Measurements from ENCODE around the gene MYO5C.

The MYO5C gene

DNA sequence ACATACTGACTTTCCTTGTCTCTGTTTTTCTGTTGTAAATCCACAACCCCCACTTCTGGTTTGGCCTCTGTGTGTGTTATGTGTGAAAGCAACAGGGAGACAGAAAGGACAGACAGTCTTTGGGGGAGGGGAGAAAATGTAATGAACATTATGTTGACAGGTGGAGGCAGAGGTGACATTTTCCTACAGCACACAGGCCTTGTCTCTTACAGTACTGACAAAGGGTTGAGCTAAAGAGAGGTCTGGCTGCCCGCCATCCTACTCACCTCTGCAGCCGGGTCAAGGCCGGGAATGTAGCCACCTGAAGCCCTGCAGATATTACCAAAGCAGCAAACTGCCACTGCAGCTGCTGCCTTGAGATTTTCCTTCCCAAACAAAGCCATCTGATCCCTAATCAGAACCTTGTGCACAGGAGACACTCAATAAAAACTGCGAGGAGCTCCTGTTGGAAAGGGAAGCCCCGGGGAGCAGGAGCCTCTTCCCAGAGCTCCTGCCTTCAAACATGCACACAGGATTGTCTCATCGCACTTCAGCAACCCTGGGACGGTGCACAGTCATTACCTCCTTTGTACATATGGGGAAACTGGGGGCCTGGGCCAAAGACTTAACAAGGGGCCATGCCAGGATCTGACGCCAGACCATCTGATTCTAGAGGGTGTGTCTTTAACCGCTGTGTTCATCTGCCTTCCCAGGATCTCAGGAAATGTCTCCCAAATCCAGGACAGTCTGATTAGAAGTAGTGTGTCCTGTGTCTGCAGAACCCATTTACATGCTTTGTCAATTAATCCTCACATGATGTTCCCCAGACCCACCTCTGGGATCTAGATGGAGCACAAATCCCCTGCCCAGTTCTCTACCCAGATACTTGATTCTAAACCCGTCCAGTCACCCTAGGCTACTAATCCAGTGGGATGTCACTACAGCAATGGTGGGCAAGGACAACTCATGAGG is 14.2 kb downstream of the MYO5C start:
- FAIRE-seq: no peak
- no peak for DNase-seq (ENCODE audit: extremely low spot score, insufficient read length, low read depth)

DNA sequence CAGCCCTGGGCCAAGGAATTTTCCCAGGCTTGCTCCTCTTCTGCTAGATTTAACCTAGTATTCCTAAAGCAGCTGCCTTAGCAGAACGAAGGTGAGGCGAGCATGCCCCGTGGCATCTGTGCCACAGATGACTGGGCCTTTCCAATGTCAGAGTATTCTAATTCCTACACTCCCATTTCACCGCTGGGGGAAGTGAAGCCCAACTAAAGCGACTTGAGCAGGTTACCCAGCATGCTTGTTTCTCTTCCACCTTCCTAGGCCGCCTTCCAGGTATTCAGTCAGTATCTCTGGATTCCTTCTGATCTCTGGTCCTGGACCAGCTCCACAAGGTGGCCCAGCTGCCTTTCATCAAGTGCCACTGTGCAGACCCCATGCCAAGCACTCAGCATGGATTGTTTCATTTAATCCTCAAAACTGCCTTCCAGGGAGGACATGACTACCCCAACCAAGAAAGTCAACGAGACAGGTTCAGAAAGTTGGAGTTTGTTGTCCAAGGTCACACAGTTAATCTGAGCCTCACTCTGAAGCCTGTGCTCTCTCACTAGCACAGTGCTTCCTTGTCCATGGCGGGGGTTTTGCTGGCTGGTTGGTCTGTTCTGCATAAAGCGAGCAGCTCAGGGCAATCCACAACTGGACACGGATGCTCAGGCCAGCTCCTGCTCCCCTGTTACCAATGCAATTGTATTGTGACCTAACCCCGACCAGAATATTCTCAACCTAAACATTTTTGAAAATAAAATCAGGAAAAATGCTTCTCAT is 15.1 kb downstream of the MYO5C start:
- DNase-seq (ENCODE audit: extremely low spot score, insufficient read length, low read depth) (no peak), FAIRE-seq (no peak)

DNA sequence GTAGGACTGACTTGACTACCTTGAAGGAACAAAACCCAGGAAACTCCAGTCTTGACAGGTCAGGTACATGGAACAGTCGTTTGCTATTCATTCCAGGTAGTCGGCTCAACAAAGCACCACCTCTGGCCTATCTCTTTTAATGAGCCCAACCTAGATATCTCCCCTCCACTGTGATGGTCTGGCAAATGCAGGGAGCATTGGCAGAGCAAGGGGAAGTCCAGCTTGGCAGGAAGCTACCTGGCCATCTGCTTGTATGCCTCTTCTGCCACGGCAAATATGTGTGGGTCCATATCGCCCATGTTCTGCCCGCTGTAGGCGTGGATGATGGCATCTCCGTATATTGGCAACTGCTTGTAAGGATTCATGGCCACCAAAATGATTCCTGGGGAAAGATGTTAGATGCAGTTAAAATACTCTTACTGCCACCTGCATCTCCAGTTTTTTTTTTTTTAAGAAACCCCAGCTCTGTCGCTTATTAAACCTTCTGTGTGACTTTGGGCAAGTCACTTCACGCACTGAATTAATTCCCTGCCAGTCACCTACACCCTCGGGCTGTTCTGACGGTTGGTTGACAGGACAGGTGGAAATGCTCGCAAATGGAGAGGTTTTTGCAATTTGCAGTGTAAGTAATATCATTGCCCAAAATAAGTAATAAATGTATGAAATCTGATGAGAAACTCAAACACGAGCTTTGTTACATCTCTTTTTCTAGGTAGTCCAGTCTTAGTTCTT is 16.8 kb downstream of the MYO5C start:
- DNase-seq (ENCODE audit: extremely low spot score, insufficient read length, low read depth): no peak
- FAIRE-seq: no peak

DNA sequence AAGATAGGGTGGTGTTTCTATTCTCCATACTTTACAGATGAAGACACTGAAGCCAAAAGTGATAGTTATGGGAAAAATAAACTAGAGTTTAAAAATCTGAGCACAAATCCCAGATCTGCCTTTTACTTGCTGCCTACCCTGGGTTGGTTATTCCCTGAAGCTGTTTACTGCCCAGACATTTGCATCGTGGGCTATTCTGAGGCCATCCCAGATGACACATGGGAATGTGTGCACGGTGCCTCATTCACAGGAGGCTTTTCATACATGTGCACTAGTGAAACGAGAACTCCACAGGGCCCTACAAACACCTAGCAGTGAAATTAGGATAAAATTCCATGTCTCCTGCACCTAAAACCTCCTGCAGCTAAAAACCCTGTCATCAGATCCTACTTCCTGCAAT is 17.5 kb downstream of the MYO5C start:
- FAIRE-seq (no peak), DNase-seq (ENCODE audit: extremely low spot score, insufficient read length, low read depth) (no peak)

DNA sequence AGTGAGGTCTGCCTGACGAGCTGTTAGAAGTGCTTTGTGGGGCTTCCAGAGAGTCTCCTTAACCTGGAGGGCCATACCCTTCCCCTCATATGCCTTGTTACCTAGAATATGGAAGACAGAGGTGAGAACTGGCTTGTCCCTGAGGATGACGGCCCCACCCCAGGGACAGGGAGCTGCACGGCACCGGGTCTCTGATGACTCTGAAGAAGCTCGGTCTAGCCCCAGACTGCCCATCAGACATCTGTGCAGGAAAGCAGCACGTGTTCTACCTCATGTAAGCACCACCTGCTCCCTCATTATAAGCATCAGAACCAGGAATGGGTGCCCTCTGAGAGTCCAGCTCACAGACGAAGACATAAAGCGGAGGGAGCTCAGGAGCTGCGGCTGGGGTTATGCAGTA is 18.0 kb downstream of the MYO5C start:
- DNase-seq (ENCODE audit: extremely low spot score, insufficient read length, low read depth) (no peak), FAIRE-seq (no peak)

DNA sequence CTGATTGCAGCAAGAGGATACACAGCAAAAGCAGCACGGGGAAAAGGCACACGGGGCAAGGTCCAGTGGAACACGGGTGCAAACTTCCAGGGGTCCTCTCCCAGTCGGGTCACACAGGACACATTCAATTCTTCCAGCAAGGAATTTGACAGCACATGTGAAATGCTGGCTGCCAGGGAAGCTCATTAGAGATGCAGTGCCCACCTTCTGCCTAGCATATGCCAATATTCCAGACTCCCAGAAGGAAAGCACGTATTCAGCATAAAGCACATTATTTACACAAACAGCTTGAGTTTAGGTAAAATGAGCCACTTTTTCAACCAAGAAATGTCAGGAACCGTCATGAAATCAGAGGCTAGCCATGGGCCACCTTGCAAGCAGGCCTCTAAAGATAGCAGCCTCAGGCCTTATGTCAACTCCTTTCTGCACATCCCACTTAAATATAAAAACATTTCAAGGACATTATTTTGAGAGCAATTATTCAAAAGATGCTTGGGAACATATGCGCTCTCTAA is 19.3 kb downstream of the MYO5C start:
- no peak for DNase-seq (ENCODE audit: extremely low spot score, insufficient read length, low read depth)
- no peak for FAIRE-seq

DNA sequence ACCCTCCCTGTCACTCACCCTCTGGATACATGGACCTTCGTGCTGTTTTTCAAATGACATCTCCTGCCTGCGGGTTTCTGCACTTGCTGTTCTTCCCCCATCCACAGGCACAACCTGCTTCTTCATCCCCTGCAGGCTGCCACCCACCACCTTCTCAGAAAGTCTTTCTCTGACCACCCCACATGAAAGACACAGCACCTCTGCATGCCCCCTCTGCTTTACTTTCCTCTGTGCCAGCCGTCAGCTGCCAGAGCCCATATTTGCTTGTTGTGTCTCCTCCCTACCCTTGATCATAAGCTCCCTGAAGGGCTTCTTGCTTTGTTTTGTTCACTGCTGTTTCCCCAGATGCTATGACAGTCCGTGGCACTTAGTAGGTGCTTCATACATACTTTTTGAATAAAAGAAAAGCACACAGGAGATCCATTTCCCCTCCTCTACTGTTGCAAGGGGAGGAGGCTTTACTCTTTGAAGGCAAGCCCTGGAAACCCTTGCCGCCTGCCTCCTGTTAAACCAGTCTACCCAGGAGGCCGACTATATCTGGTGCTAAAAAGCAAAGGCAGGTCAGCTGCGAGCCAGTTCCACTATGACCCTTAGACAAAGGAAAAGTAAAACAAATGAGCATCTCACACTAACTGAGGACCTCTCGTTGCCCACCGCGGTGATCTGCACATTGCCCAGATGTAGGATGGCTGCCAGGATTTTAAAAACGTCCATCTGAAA is 31.9 kb downstream of the MYO5C start:
- no peak for FAIRE-seq

DNA sequence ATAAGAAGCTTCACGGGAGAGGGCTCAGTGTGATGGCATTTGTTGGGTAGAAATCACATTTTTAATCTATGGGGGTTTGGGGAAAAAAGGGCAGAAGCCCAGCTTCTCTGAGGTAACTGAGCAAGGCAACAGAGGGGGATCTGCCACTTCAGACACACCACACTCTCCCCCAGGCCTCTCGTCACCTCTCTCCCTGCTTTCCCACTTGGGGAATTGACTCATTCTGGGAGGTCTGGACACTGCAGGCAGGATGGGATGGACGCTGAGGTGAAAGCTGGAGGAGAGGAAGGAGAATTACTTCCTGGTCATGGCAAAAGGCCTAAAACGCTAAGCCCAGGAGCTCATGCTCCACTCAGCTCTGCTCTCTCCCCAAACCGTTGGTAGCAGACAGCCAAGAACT is 33.2 kb downstream of the MYO5C start:
- FAIRE-seq (no peak), DNase-seq (ENCODE audit: extremely low spot score, insufficient read length, low read depth) (no peak)

More for the DNA sequence above, 31.9 kb downstream of the MYO5C start:
- no peak for DNase-seq (ENCODE audit: extremely low spot score, insufficient read length, low read depth)

DNA sequence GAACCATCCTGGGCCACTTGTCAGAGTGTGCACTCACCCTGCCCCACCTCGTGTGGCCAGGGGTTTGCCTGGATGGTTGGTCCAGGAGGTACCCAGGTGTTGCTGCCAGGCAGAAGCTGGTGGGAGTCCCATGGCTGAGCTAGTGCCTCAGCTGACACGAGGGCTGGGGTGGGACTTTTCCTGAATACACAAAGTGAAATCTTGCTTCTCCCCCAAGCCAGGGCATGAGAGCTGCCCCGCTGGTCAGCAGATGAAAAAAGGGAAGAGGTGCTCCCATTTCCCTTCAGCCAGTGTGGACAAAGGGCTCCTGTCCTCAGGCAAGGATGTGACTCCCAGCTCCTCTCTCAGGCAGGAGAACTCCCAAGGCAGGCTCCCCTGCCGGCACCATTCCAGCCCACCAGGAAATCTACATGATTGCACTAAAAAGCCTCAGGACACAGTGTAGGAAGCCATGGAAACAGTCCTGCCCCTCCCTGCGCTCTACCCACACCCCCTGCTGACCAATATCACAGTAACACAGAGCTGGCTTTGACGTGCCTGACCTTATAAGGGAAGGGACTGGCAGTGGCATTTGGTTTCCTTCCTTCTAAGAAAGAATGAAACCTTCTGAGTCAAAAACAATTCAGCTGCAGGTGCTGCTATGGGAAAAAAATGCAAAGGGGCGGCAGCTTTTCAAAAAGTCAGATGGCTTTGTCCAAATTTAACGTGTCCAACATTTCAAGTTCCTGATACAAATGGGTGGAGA is 33.9 kb downstream of the MYO5C start:
- FAIRE-seq: peak; percentile 97
- peak; percentile 75 for DNase-seq (ENCODE audit: extremely low spot score, insufficient read length, low read depth)

DNA sequence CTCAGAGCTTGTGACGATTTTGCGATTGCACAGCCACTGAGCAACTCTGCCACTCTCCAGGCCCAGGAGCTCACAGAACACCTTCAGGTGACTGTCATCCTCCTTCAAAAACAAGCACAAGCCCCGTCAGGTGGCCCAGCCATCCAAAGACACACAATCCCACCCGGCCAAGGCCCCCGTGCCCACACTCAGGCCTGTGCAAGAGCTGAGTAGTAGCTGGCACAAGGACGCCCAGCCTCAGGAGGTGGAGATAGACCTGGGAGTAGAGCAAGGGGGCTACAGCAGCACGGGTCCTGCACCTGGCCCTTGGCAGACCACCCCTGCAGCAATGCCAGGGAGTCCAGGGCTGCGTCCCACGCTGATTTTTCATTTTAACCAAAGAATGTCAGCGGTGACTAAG is 34.6 kb downstream of the MYO5C start:
- FAIRE-seq (no peak), DNase-seq (ENCODE audit: extremely low spot score, insufficient read length, low read depth) (no peak)

DNA sequence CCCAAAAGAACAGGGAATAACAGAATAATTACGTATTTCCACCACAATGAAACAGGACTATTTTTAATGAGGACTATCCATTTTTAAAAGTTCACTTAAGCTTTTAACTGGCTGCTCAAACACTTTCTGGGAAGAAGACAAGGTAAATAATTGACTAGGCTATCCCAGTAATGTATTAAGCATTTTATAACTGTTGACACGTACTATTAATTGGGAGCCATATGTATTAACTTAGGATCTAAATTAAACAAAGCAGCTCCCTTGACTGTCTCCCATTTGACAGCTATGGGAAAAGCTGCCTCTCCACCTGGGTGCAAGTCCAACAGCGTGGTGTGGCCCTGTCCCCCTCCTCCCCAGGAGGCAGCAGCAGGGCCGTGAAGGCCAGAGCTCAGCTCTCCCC is 36.1 kb downstream of the MYO5C start:
- FAIRE-seq (no peak), DNase-seq (ENCODE audit: extremely low spot score, insufficient read length, low read depth) (no peak)

DNA sequence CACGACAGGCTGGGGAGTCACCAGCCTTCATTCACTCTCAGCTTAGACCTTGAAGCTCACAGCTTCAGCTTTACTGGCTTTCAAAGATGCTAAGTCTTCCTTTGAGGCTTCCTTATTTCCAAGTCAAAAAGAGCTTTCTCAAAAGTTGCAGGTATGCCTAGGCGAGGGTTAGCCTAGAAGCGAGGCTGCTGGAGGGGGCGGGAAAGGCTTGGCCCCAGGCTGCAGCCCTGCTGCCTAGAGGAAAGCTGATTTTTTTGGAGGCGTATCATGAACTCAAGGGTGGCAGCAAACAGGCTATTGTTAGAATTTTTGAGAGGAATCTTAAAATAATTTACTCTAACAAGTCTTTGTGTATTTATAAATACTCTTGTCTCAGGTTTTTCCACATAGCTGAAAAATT is 37.1 kb downstream of the MYO5C start:
- no peak for FAIRE-seq

DNA sequence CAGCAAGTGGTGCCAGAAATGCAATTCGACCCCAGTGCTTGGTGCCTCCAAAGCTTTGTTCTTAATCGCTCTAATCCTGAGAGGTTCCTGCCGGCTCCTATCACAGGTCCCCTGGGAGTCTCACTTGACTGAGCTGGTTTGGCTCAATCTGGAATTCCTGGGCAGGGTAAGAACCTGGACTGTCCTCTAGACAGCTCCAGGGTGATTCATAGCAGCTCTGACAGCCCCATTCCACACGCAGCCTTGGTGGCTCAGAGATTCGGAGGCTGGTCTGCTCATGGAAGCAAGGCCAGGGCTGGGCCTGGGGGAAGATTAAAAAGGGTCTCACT is 37.9 kb downstream of the MYO5C start:
- no peak for DNase-seq (ENCODE audit: extremely low spot score, insufficient read length, low read depth)
- no peak for FAIRE-seq

More for the DNA sequence above, 37.1 kb downstream of the MYO5C start:
- DNase-seq (ENCODE audit: extremely low spot score, insufficient read length, low read depth): no peak

DNA sequence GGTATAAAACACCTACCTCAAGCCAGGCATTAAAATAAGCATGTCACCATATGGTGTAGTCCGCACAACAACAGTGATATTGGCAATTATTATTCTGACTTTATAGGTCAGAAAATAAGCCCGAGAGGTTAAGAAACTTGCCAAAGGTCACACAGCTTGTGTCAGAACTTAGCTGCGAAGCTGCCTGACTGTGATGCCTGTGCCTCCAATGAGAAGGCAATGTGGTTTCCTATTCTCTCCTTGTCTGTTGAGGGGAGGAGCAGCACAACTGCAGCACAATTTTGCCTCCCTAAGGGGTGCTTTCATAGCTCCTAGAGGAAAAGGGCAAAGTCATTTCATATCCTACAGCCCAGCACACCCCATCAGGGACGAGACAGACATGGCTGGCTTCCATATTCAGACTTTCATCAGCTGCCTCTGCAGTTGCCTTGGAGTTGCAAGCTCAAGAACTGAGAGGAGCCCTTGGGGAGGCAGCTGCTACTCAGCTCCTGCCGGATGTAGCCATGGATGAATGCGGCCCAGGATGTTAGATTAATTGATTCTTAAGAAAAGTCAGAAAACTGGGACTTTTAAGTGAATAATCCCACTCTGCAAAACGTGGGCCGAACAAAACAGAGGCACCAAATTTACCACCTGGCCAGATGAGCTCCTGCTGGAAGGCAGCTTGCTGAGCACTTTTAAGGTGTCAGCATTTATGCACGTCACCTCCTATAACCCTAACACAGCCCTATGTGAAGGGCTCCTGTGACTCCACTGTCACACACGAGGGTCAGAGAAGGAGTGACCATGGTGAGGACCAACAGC is 38.5 kb downstream of the MYO5C start:
- DNase-seq (ENCODE audit: extremely low spot score, insufficient read length, low read depth): no peak
- no peak for FAIRE-seq

DNA sequence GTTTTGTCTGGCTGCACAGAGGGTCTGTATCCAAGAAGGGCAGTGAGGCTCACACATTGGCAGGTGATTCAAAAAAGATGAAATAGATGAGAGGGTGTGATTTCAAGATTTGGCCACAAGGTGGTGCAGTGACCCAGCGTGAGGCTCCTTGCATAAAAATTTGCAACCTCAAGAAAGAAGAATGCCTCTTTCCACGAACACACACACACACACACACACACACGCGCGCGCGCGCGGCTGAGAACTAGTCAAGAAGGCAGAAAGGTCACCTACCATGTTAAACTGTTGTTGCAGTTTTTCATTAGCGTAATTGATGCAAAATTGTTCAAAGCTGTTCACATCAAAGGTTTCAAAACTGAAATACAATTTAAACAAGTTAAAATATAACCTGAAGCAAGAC is 39.2 kb downstream of the MYO5C start:
- peak; percentile 53 for DNase-seq (ENCODE audit: extremely low spot score, insufficient read length, low read depth)
- FAIRE-seq: peak; percentile 80

DNA sequence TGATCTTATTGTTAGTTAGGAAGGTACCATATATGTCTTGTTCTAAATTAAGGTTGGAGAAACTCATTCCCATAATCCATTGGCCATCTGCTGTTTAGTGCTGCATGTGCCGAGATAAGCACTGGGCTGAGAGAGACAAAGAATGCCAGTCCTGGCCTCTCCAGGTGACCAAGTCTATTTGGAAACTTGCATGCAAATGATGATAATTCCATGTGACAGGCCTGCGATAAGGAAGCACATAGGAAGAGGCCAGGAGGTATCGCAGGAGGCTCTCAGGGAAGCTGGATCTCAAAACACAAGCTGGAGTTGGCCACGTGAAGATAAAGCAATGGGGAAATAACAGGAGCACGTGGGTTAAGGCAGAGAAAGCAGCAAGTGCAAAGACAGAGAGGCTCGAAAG is 39.7 kb downstream of the MYO5C start:
- DNase-seq (ENCODE audit: extremely low spot score, insufficient read length, low read depth) (no peak), FAIRE-seq (no peak)

DNA sequence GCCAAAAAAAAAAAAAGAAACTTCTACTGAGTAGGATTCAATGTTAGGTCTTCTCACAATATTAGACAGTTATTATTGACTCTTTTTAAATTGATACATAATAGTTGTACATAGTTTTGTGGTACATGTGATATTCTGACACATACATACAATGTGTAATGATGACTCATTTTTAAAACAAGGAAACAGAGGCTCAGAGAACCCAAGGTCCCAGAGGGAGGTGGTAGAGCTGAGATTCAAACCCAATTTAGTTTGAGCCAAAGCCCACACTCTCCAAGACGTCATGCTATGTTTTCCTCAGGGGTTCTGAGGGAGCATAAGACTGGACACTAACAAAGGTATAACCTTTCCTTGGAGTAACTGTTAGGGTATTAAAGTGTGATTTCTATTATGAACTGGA is 40.6 kb downstream of the MYO5C start:
- FAIRE-seq: no peak
- no peak for DNase-seq (ENCODE audit: extremely low spot score, insufficient read length, low read depth)

DNA sequence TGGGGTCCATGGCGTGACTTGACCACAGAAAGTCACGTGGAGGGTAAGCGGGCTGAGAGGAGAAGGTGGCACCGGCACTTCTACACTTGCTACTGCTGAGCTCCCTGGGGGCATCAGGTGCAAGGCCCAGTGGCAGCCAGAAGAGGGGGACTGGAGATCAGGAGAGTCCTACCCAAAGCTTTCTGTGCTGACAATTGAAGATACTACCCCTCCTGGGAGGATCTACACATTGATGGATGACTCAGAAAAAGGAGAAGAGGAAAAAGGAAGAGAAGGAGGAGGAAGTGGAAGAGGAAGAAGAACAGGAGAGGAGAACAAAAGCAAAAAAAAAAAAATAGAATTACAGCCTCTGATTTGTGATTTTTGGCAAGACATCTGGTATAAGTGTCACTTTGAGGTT is 41.2 kb downstream of the MYO5C start:
- no peak for FAIRE-seq

More for the DNA sequence above, 41.2 kb downstream of the MYO5C start:
- no peak for DNase-seq (ENCODE audit: extremely low spot score, insufficient read length, low read depth)

Data from GM18507 (cell line).